RWPE2 (cell line): ENCODE measurements around the gene RNF141.

Experiments used
- ATAC-seq: fragments of 200-7000 bp; cut with Tn5 transposase; 3 replicates; pipeline ENCODE4 v1.9.1; 2021; ENCODE audit warnings: low read depth
- DNase-seq: peaks from one replicate; pipeline ENCODE4 v3.0.0-alpha.2; 2020; ENCODE audit warnings: low spot score
- H3K27ac ChIP-seq: fragments of 450-650 bp; 2 replicates; pipeline ENCODE4 v1.5.1; 2017; ENCODE audit warnings: mild to moderate bottlenecking; ENCODE audit not compliant: poor library complexity, severe bottlenecking
- H3K27me3 ChIP-seq: fragments of 250-450 bp; sonication (Bioruptor Pico); 2 replicates; pipeline ENCODE4 v1.5.1; 2021; ENCODE audit warnings: mild to moderate bottlenecking, moderate library complexity; ENCODE audit not compliant: insufficient read depth, poor library complexity, severe bottlenecking
- H3K36me3 ChIP-seq: fragments of 250-450 bp; sonication (Bioruptor Pico); 2 replicates; pipeline ENCODE4 v1.5.1; 2020; ENCODE audit warnings: low read depth, mild to moderate bottlenecking, moderate library complexity
- H3K4me1 ChIP-seq: fragments of 250-450 bp; sonication (Bioruptor Pico); 2 replicates; pipeline ENCODE4 v1.5.1; 2021; ENCODE audit warnings: mild to moderate bottlenecking, moderate library complexity; ENCODE audit not compliant: insufficient read depth, poor library complexity, severe bottlenecking
- H3K4me3 ChIP-seq: fragments of 250-450 bp; sonication (Bioruptor Pico); 2 replicates; pipeline ENCODE4 v1.5.1; 2021; ENCODE audit warnings: mild to moderate bottlenecking, moderate library complexity; ENCODE audit not compliant: severe bottlenecking
- H3K9me3 ChIP-seq: fragments of 250-450 bp; sonication (Bioruptor Pico); 2 replicates; pipeline ENCODE4 v1.5.1; 2021; ENCODE audit warnings: mild to moderate bottlenecking, moderate library complexity; ENCODE audit not compliant: severe bottlenecking
- TF ChIP-seq, protein P1 (sequence below): fragments of 450-650 bp; IDR thresholded peaks from one replicate; pipeline ENCODE4 v1.5.1; 2017; ENCODE audit warnings: mild to moderate bottlenecking, moderate library complexity; ENCODE audit not compliant: poor library complexity, severe bottlenecking

RNF141 gene

GRCh38 chr11:10540915-10541560, at the start of gene RNF141:
Gene RNF141, minus strand, starts transcription at chr11:10541187. Its CDS starts 7,029 bp downstream, at chr11:10534158.
- DNase-seq (peak; percentile 96), ATAC-seq (peak; percentile 95)
- H3K27ac ChIP-seq, result peak within 1 kb of the TSS; percentile 49
- no peaks in the 10 kb centered on the region for H3K27me3 ChIP-seq
- no peaks in the 10 kb centered on the region for H3K9me3 ChIP-seq
- peak within 1 kb of the TSS; percentile 51 for H3K4me3 ChIP-seq
- no peaks in the 10 kb centered on the region; the same call in 1 of the 2 replicates for H3K36me3 ChIP-seq
- TF ChIP-seq, protein P1, sequence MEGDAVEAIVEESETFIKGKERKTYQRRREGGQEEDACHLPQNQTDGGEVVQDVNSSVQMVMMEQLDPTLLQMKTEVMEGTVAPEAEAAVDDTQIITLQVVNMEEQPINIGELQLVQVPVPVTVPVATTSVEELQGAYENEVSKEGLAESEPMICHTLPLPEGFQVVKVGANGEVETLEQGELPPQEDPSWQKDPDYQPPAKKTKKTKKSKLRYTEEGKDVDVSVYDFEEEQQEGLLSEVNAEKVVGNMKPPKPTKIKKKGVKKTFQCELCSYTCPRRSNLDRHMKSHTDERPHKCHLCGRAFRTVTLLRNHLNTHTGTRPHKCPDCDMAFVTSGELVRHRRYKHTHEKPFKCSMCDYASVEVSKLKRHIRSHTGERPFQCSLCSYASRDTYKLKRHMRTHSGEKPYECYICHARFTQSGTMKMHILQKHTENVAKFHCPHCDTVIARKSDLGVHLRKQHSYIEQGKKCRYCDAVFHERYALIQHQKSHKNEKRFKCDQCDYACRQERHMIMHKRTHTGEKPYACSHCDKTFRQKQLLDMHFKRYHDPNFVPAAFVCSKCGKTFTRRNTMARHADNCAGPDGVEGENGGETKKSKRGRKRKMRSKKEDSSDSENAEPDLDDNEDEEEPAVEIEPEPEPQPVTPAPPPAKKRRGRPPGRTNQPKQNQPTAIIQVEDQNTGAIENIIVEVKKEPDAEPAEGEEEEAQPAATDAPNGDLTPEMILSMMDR, result peak; percentile 91
- peaks cover 7% of the 10 kb centered on the region for H3K4me1 ChIP-seq

GRCh38 chr11:10590218-10590915, 49.4 kb upstream of the RNF141 start:
- DNase-seq (no peak), ATAC-seq (no peak)
- Histone ChIP-seq H3K4me1 (peaks cover 50% of the 10 kb centered on the region), H3K27me3 (no peaks in the 10 kb centered on the region), H3K9me3 (no peaks in the 10 kb centered on the region), H3K4me3 (no peak overlapping the region), H3K36me3 (no peaks in the 10 kb centered on the region), H3K27ac (peak overlapping the region; percentile 98)
- TF ChIP-seq, protein P1, result no peak

DNA sequence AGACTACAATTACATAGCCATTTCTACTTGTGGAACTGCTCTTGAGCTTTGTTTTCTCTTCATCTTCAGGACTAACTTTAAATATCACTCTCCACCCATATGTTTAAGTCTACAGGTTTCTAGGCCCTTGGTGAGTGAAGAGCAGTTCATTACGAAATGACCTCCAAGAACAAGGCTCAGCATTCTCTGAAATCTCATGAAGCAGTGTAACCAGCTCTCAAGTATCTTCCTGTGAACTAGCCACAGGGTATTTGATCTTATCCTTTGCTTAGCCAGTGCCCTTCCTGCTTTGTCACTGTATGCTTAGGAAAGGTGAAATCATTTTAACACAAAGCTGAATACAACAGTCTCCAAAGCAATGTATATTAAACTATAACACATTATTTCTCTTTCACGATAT, 47.9 kb upstream of the RNF141 start:
- peaks cover 42% of the 10 kb centered on the region for H3K4me1 ChIP-seq
- peak overlapping the region; percentile 26 for H3K27ac ChIP-seq
- DNase-seq, result no peak
- H3K4me3 ChIP-seq, result no peak overlapping the region
- ATAC-seq, result peak; percentile 26; the same call in 1 of the 3 replicates
- no peaks in the 10 kb centered on the region for H3K27me3 ChIP-seq
- no peaks in the 10 kb centered on the region for H3K36me3 ChIP-seq
- no peaks in the 10 kb centered on the region for H3K9me3 ChIP-seq
- TF ChIP-seq, protein P1, result no peak

DNA sequence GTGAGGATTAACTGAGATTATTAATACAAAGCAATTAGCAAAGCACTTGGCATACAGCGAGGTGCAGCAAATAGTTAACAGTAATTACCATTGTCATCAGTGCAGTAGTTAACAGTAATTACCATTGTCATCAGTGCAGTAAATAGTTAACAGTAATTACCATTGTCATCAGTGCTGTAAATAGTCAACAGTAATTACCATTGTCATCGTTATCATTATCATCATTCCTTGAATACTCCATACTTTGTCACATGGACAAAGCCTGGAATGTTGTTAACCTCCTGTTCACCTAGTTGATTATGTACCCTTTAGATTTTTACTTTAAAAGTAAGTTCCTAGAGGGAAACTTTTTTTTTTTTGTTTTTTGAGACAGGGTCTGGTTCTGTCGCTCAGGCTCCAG, 47.0 kb upstream of the RNF141 start:
- H3K4me3 ChIP-seq, result no peak overlapping the region
- H3K27me3 ChIP-seq, result no peaks in the 10 kb centered on the region
- peaks cover 33% of the 10 kb centered on the region for H3K4me1 ChIP-seq
- no peaks in the 10 kb centered on the region for H3K9me3 ChIP-seq
- DNase-seq (no peak), ATAC-seq (no peak)
- no peak overlapping the region for H3K27ac ChIP-seq
- TF ChIP-seq, protein P1, result no peak
- no peaks in the 10 kb centered on the region for H3K36me3 ChIP-seq

- TF ChIP-seq, protein P1, result no peak
- DNase-seq (no peak), ATAC-seq (no peak)
- Histone ChIP-seq H3K4me1 (peaks cover 27% of the 10 kb centered on the region), H3K4me3 (no peak overlapping the region), H3K36me3 (no peaks in the 10 kb centered on the region), H3K27ac (peak overlapping the region; percentile 34), H3K27me3 (no peaks in the 10 kb centered on the region), H3K9me3 (no peaks in the 10 kb centered on the region)
Measured at GRCh38 chr11:10587388-10587787, 46.4 kb upstream of the RNF141 start.
